Measurements from ENCODE around the gene GALNT8.
A peak's percentile ranks its signal among the peaks of the same experiment; 100 is the strongest.
"Not testable (repeated sequence)": the region's sequence is repeated elsewhere in the genome, so short reads cannot be mapped to it uniquely, and the experiment has no call there.

Gene GALNT8

DNA sequence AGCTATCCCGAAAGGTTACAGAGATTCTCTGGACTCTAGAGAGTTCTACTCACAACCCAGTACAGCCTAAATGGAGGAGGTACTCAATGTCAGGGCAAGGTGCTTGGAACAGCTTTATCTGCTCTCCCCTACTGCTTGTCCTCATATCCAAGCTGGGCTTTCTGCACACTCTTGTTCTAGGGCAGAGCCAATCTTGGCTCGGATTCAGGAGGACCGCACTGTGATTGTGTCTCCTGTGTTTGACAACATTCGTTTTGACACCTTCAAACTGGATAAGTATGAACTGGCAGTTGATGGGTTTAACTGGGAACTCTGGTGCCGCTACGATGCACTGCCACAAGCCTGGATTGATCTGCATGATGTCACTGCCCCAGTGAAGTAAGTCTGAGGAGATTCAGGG is 25.0 kb downstream of the GALNT8 start:
- DNase-seq, result no peak

DNA sequence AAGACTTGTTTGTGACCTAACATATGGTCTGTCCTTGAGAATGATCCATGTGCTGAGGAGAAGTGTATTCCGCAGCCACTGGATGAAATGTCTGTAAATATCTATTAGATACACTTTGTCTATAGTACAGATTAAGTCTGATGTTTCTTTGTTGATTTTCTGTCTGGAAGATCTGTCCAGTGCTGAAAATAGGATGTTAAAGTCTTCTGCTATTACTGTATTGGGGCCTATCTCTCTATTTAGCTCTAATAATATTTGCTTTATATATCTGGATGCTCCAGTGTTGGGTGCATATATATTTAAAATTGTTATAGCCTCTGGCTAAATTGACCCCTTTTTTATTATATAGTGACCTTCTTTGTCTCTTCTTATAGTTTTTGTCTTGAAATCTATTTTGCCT is 31.5 kb downstream of the GALNT8 start:
- not testable (repeated sequence) for DNase-seq

DNA sequence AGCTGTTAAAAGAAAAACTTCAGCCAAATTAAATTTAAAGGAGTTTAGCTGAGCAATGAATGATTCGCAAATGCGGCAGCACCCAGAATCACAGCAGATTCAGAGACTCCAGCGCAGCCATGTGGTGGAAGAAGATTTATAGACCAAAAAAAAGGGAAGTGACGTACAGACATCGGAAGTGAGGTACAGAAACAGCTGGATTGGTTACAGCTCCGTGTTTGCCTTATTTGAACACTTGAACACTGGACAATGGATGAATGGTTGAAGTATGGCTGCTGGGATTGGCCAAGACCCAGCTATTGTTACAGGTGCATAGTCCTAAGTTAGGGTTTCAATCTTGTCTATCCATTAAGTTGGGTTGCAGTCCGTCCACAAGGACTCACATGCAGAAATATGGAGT is 42.6 kb downstream of the GALNT8 start:
- no peak for DNase-seq

DNA sequence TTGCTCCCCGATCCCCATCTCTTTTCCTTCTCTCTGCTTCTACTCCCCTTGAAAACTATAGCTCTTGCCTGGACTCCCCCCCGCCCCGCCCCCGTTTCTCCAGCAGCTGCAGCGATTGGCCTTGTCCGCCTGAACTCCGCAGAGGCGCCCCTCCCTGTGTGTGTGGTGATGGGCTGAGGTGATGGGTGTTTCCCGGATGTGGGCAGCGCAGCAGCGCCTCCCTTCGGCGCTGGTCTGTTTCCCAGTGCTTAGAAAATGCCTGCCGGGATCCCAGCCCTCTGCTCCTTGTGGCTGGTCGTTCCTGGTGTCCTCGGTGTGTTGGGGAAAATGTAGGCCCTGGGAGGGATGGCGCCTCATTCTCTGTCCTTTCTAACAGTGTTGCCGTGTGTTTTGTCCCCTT is 43.3 kb downstream of the GALNT8 start:
- DNase-seq, result peak; percentile 76

DNA sequence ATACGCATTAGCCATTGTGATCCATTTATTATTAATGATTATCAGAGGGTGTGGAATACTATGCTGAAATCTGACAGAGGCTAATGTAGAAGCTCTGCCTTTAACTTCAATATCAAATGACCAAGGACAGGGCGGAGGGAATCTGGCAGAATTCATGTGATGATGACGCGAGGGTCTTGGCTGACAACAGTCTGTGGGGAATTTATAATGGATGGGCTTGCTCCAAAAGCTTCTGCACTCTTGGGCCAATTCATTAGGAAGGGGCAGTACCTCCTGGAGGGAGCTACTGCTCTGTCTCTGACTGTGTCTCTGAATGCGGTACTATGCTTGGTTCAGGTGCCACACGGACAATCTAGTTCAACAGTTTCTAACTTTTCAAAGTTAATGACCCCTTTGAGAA is 46.2 kb downstream of the GALNT8 start:
- no peak for DNase-seq

DNA sequence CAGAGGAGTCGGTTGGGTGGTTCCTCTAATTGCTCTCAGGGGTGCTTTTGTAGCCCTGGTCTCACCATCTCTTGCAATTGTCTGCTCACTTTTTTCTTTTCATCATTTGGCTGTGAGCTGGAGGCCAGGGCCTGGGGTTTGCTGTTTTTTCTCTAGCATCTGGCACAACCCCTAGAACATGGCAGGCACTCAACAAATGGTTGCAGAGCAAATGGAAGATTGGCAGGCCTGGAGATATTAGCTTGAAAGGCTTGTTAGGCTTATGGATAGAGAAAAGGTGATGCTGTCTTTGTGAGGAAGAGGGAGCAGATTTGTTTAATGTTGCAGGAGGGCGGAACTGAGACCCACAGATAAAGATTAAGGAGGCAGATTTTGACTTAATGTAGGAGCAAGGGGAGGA is 47.0 kb downstream of the GALNT8 start:
- no peak for DNase-seq

DNA sequence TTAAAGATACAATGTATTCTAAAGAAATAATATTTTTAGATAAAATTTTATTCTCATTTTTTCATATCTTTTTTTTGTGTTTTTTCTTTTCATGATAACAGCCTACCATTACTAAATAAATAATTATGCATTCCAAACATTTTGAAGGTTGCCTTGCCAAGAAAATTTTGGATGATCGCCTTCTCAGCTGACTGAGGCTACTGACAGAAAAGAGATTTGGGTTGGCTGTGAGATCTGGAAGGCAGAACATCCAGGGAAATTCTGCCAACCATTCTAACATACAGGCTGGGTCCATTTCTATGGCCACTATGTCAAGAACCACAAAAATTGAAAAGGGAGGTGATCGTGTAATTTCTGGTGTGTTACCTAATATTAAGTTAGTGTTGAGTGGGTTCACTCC is 48.1 kb downstream of the GALNT8 start:
- DNase-seq, result no peak

DNA sequence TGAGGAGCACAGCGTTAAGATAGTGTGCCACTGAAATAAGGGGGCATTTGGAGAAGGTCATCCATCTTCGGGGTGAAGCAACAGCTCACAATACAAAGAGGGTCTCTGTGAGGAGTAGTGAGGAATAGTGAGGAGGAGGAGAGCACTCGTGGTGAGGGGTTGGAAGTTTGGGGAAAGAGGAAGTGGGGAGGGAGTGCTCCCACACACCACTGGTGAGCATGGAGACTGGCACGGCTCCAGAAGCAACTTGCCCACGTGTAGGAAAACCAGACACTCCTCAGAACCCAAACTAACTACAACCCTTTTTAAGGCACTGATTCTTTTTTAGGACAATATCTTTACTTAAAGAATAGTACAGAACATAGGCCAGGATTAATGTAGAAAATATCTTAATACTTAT is 48.9 kb downstream of the GALNT8 start:
- DNase-seq, result no peak

DNA sequence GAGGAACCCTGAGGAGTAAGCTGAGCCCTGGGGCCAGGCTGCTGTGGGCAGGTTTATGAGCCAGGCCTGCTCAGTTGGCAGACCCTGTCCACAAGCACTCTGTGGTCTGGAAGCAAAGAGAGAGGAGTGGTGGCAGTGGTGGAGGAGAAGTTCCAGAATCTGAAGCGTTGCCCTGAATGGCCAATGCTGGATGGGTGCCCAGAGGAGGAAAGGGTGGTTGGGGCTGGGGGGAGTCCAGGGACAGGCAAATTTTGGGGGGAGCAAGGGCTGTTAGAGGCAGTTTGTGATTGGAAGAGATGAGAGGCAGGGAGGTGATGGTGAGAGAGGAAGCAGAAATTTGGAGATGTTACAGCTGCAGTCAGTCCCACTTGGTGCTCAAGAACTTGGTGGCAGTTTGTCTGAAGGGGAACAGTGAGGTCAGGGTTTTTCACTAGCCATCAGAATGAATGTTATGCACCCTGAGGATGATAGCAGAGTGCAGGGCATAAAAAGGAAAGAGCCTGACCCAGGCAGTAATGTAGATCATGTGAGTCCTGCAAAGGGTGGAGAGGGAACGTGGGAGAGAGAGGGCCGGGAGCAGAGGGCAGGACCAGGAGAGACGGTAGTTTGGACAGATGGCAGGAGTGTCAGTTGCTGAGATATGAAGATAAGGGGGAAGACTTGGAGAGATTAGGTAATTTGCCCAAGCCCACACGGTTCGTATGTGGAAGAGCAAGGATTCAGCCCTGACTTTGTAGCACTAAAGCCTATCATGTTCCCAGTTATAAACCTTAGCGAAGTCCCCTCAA is 51.2 kb downstream of the GALNT8 start:
- no peak for DNase-seq

DNA sequence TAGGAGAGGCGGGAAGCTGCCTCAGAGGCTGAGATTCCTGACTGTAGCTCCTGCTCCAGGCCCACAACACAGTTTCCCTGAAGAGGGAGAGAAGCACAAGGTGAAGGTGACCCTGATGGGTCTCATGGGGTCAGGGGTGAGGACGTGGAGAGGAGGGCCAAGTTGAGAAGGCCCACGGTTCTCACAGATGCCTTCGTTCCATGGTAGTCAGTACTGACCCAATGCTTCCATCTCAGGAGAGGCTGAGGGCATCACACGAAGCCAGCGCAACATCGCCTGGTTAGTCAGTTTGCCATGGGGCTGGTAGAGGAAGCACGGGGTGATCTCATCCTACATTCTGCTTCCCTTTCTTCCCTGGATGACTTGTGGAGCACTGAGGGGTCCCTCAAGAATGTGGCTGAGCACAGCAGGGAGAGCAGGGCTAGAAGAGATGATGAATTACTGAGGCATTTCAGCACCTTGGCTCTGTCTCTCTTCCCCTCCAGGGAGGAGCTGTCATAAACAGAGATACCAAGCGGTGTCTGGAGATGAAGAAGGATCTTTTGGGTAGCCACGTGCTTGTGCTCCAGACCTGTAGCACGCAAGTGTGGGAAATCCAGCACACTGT is 51.9 kb downstream of the GALNT8 start:
- DNase-seq, result no peak

DNA sequence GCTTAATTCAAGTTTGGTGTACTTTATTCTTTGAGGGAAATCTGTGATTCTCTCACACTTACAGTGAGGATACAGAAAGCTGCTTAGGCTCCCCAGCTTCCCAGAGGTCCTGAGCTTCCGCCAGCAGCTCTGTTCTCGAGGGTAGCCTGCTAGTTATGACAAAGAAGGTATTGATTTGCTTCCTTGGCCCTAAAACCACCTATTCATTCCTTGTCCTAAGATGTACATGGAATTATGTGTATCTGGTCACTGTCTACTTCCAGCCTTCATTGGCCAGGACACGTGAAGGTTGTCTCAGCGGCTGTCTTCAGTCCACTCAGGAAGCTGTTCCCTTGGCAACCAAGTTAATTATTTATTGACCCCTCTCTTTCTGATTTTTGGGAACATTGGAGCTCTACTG is 55.7 kb downstream of the GALNT8 start:
- no peak for DNase-seq

DNA sequence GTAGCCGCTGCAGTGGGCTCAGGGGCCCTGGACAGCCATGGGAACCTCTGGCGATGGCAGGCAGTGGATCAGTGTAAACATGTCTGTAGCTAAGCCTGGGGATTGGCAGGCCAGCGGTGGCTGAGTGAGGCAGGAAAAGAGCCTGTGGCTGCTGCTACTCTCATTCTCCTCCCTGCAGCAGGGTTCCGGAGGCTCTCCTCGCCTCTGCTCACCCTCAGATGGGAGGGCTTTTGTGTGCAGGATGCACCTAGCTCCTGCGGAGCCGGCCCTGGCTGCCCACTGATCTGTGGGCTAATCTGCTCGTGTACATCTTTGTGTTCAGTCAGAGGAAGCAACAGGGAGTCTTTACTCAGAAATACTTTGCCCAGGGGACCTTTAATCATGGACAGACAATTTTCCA is 59.5 kb downstream of the GALNT8 start:
- DNase-seq, result no peak

DNA sequence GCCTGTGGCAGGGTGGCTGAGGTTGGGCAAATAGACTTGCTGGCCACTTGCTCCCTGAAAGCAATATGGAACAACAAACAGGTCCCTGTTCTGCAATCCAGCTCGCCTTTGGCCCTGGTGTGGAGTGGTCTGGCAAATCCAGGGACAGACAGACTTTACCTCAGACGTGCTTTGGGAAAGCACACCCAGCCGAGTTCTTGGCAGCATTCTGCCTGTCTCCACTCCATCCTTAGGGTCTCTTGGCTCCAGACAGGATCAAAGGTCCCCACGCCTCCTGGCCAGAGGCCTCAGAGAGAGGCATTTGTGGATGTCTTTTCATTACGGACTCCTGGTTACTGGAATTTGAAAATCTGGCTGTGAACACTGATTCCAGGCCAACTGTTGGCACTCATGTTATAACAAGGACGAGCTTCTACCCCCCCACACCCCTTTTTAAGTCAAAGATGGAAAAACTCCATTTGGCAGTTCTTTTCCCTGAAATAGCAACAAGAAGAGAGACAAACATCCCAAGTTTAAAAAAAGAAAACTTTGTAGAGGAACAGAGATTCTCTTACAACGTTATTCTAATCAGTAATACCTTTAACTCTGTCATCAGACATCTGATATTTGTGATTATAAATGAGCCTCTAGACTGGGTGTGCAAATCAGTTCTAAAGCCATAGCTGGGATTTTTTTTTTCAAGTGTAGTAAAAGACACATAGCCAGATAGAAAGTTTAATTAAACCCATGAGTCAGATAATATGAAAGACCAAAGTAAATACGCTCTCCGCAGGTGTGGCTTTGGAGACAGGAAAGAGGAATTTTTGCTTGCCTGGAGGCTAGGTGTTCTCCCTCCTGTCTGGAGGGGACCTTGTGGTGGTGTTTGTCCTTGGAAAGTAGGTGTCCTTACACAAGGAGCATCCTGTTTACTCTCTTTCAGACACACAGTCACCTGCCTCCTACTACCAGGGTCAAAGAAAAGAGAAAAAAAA is 60.7 kb downstream of the GALNT8 start:
- no peak for DNase-seq

DNA sequence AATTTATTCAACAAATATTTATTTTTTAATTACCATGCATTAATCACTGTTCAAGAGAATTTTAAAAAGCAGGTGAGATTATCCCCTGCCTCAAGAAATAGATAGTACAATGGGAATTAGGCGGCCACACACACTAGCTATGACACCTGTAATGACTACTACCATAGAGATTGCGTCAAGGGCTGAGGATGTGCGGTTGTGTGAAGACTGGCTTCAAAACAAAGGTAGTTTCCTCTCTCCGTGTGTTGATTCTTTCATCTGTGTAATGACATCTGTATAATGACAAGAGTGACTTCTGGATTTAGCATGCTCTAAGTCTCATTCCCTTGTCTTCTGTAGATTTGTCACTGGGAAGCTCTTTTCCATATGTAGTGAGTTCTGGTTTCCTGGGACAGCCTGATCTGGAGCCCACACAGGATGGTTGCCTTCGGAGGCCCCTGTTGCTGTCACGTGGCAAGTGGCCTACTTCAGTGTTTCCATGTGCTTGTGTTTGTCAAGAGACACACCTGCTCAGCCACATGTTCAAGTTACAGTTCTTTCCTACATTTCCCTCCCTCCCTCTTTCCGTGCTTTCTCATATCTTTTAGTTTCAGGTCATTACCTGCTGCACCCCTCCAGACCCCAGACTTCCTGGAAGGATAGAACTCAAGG is 64.3 kb downstream of the GALNT8 start:
- no peak for DNase-seq

DNA sequence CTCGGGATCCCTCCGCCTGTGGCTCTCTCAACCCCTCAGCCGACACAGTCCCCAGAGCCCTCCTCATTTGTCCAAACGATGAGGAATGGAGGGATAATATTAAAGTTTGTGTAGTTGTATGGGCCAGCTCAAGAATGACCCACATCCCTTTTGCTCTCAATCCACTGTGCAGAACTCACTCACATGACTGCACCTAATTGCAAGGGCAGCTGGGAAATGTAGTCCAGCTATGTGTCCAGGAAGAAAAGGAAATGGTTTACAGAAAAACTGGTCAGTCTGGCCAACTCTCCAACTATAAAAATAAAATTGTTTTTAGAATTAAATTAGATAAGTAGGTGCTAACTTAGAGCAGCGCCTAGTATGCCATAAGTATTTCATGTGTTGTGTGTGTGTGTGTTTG is 66.6 kb downstream of the GALNT8 start:
- DNase-seq, result no peak

DNA sequence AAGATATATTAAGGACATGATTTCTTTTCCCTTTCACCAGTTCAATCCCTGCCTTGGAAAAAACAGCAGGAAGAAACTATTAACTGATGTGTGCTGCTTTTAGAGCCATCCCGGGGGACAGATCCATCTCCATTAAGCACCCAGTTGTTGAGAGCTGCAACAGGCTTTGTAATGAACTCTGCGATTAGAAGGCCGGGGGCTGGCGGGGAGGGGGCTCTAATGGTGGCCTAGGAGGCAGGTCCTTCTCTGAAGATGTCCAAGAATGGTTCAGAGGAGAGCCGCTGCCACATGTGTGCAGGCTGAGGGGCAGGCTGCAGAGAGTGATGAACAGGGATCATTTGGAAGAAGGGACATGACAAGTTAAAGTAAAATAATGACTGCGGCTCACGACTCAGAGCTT is 67.8 kb downstream of the GALNT8 start:
- no peak for DNase-seq

DNA sequence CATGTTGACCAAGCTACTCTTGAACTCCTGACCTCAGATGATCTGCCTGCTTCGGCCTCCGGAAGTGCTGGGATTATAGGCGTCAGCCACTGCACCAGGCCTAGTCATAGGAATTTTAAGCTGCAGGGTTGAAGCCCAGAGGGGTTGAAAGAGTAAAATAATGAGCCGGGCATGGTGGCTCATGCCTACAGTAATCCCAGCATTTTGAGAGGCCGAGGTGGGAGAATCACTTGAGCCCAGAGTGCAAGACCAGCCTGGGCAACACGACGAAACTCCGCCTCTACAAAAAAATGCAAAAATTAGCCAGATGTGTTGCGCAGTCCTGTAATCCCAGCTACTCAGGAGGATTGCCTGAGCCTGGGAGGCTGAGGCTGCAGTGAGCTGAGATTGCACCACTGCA is 69.6 kb downstream of the GALNT8 start:
- DNase-seq, result no peak

DNA sequence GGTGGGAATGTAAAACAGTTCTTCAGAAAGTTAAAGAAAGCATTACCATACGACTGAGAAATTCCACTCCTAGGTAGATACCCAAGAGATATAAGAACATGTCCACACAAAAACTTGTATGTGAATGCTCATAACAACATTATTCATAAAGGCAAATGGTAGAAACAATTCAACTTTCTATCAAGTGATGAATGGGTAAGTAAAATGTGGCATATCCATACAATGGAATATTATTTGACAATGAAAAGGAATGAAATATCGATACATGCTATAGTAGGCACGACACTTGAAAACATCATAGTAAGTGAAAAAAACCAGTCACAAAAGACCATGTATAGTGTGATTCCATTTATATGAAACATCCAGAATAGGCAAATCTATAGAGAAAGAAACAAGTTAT is 71.3 kb downstream of the GALNT8 start:
- no peak for DNase-seq

DNA sequence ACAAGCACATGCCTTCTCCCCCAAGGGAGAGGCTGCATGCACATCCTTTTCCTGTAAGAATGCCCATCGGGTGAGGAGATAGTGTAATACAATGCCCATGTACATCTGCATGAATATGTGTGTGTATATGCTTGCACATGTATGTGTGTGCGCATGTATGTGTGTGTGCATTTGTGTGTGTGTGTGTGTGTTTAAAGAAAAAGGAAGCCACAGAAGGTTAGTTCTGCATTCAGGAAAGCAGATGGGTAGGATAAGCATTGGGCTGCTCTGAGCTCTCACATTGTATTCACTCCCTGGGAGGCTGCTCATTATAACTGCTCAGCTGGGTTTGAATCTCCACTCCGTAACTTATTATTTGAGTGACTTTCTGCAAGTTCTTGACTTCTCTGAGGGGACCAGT is 74.3 kb downstream of the GALNT8 start:
- no peak for DNase-seq

DNA sequence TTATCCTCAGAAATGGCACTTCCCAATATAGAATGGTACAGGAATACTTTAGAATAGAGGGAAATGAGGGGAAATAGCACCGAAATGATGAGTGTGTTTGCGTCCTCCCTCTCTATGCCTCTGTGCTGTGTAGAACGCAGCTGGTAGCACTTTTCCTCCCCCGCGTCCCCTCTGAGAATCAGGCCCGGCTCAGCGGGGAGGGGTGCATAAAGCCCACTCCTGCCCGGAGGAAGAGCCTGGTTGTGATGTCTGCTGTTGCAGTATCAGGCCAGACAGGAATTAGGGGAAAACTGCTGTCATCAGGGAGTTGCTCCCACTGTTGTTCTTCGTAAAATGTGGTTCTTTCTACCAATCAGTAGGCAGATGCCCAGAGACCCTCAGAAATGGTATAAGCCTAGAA is 76.0 kb downstream of the GALNT8 start:
- DNase-seq, result no peak

DNA sequence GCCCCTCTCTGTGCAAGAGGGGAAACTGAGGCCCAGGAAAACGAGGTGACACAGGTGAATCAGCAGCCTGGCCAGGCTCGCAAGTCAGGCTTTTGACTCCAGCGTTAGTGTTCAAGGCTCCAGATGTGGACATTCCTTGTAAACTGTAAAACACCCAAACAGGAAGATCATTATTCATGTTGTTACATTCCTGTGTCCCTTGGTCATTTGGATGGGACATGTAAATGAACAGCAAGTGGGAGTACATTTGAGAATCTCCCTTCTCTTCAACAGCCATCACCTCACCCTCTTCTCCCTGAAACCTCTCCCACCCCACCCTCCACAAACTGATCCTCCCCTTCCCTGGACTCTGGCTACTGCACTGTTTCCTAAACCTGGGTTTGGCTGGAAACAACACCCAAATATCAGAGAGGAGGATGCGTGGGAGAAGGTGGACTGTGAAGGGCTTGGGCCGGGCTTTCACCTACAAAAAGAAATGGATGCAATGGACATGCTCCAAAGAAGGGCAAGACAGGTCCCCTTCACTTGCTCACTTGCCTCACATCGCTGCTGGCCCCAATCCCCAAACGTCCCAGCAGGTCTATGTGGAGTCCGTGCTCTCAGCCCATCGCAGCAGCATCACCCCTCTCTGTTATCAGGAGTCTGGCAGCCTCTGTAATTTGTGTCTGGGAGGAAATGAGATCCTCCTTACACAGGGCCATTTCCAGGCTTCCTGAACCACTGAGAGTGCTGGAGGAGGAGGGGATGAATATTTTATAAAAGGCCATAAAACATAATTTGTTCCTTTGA is 76.7 kb downstream of the GALNT8 start:
- DNase-seq, result no peak

DNA sequence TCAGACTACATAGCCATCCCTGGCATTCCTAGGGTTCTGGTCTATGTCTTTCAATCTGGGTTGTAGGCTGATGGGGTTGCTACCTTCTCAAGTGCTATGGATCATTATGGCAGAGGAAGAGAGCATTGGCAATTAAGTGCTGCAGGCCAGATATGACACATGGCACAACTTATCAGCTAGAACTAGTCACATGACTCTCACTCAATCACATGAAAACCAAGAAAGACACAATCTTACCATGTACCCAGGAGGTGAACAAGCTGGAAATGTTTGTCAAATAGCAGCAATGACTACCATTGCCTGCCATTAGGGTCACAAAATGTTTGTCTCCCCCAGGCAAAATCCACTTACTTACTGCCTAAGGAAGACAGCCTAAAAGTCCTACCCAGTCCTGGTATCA is 80.4 kb downstream of the GALNT8 start:
- DNase-seq, result no peak
